ENCODE data around the gene ARID5A. TPM values are rescaled to one million over a fixed set of nuclear protein-coding genes. Genes with fewer than 3 reads are reported as not detected.

Gene ARID5A
- total RNA-seq, 1 donor from 2014 or later = 9.9 TPM

- Histone ChIP-seq H3K9ac (ENCODE audit: low read depth in 1 of 3, low read length in 3 of 3) (no peak overlapping the region), H3K27ac (ENCODE audit: low read depth, low read length) (no peak overlapping the region), H3K36me3 (ENCODE audit: control insufficient read depth in 3 of 3, insufficient read depth in 3 of 3, low read length in 3 of 3) (peaks cover 22 to 41% (median 34%) of the 10 kb centered on the region in 3 donors), H3K9me3 (ENCODE audit: control insufficient read depth in 3 of 3, low read length in 3 of 3) (no peaks in the 10 kb centered on the region), H3K27me3 (ENCODE audit: control insufficient read depth in 3 of 3, insufficient read depth in 3 of 3, low read length in 3 of 3) (no peaks in the 10 kb centered on the region), H3K4me1 (ENCODE audit: control insufficient read depth in 3 of 3, insufficient read depth in 3 of 3, low read length in 3 of 3) (peaks cover 1 to 17% (median 10%) of the 10 kb centered on the region in 3 donors), H3K4me3 (ENCODE audit: low read length in 3 of 3) (no peak overlapping the region)
Measured at GRCh38 chr2:96591494-96591893, 54.9 kb downstream of the ARID5A start.

- Histone ChIP-seq H3K4me3 (ENCODE audit: low read length in 3 of 3) (no peak overlapping the region), H3K4me1 (ENCODE audit: control insufficient read depth in 3 of 3, insufficient read depth in 3 of 3, low read length in 3 of 3) (peaks cover 15 to 20% (median 19%) of the 10 kb centered on the region in 3 donors), H3K27me3 (ENCODE audit: control insufficient read depth in 3 of 3, insufficient read depth in 3 of 3, low read length in 3 of 3) (no peaks in the 10 kb centered on the region), H3K9ac (ENCODE audit: low read depth in 1 of 3, low read length in 3 of 3) (no peak overlapping the region), H3K36me3 (ENCODE audit: control insufficient read depth in 3 of 3, insufficient read depth in 3 of 3, low read length in 3 of 3) (peaks cover 29 to 45% (median 44%) of the 10 kb centered on the region in 3 donors), H3K27ac (ENCODE audit: low read depth, low read length) (no peak overlapping the region), H3K9me3 (ENCODE audit: control insufficient read depth in 3 of 3, low read length in 3 of 3) (no peaks in the 10 kb centered on the region)
Measured at GRCh38 chr2:96594282-96594681, 57.7 kb downstream of the ARID5A start.

GRCh38 chr2:96594691-96595152, 58.2 kb downstream of the ARID5A start:
- H3K27ac ChIP-seq (ENCODE audit: low read depth, low read length) = no peak overlapping the region
- H3K27me3 ChIP-seq (ENCODE audit: control insufficient read depth in 3 of 3, insufficient read depth in 3 of 3, low read length in 3 of 3) = no peaks in the 10 kb centered on the region
- H3K36me3 ChIP-seq (ENCODE audit: control insufficient read depth in 3 of 3, insufficient read depth in 3 of 3, low read length in 3 of 3) = peaks cover 29 to 45% (median 41%) of the 10 kb centered on the region in 3 donors
- no peak overlapping the region for H3K9ac ChIP-seq (ENCODE audit: low read depth in 1 of 3, low read length in 3 of 3)
- H3K4me1 ChIP-seq (ENCODE audit: control insufficient read depth in 3 of 3, insufficient read depth in 3 of 3, low read length in 3 of 3) = peaks cover 15 to 20% (median 19%) of the 10 kb centered on the region in 3 donors
- no peak overlapping the region for H3K4me3 ChIP-seq (ENCODE audit: low read length in 3 of 3)
- no peaks in the 10 kb centered on the region for H3K9me3 ChIP-seq (ENCODE audit: control insufficient read depth in 3 of 3, low read length in 3 of 3)

GRCh38 chr2:96596596-96596995, 60.0 kb downstream of the ARID5A start:
- H3K9ac ChIP-seq (ENCODE audit: low read depth in 1 of 3, low read length in 3 of 3) = no peak overlapping the region
- H3K27me3 ChIP-seq (ENCODE audit: control insufficient read depth in 3 of 3, insufficient read depth in 3 of 3, low read length in 3 of 3) = no peaks in the 10 kb centered on the region
- no peak overlapping the region for H3K27ac ChIP-seq (ENCODE audit: low read depth, low read length)
- no peaks in the 10 kb centered on the region for H3K9me3 ChIP-seq (ENCODE audit: control insufficient read depth in 3 of 3, low read length in 3 of 3)
- peaks cover 17 to 21% (median 17%) of the 10 kb centered on the region in 3 donors for H3K4me1 ChIP-seq (ENCODE audit: control insufficient read depth in 3 of 3, insufficient read depth in 3 of 3, low read length in 3 of 3)
- H3K4me3 ChIP-seq (ENCODE audit: low read length in 3 of 3) = no peak overlapping the region
- peaks cover 39 to 56% (median 50%) of the 10 kb centered on the region in 3 donors for H3K36me3 ChIP-seq (ENCODE audit: control insufficient read depth in 3 of 3, insufficient read depth in 3 of 3, low read length in 3 of 3)

GRCh38 chr2:96599941-96600340, 63.4 kb downstream of the ARID5A start:
- H3K36me3 ChIP-seq (ENCODE audit: control insufficient read depth in 3 of 3, insufficient read depth in 3 of 3, low read length in 3 of 3) = peaks cover 50 to 59% (median 54%) of the 10 kb centered on the region in 3 donors
- no peak overlapping the region for H3K4me3 ChIP-seq (ENCODE audit: low read length in 3 of 3)
- no peaks in the 10 kb centered on the region for H3K27me3 ChIP-seq (ENCODE audit: control insufficient read depth in 3 of 3, insufficient read depth in 3 of 3, low read length in 3 of 3)
- no peak overlapping the region for H3K9ac ChIP-seq (ENCODE audit: low read depth in 1 of 3, low read length in 3 of 3)
- no peaks in the 10 kb centered on the region for H3K9me3 ChIP-seq (ENCODE audit: control insufficient read depth in 3 of 3, low read length in 3 of 3)
- peak overlapping the region; percentile 59 for H3K27ac ChIP-seq (ENCODE audit: low read depth, low read length)
- H3K4me1 ChIP-seq (ENCODE audit: control insufficient read depth in 3 of 3, insufficient read depth in 3 of 3, low read length in 3 of 3) = peaks cover 19 to 29% (median 20%) of the 10 kb centered on the region in 3 donors

GRCh38 chr2:96601382-96602292, 65.1 kb downstream of the ARID5A start:
- H3K4me3 ChIP-seq (ENCODE audit: low read length in 3 of 3) = no peak overlapping the region
- H3K9me3 ChIP-seq (ENCODE audit: control insufficient read depth in 3 of 3, low read length in 3 of 3) = no peaks in the 10 kb centered on the region
- H3K4me1 ChIP-seq (ENCODE audit: control insufficient read depth in 3 of 3, insufficient read depth in 3 of 3, low read length in 3 of 3) = peaks cover 22 to 39% (median 31%) of the 10 kb centered on the region in 3 donors
- no peak overlapping the region for H3K27ac ChIP-seq (ENCODE audit: low read depth, low read length)
- no peaks in the 10 kb centered on the region for H3K27me3 ChIP-seq (ENCODE audit: control insufficient read depth in 3 of 3, insufficient read depth in 3 of 3, low read length in 3 of 3)
- H3K36me3 ChIP-seq (ENCODE audit: control insufficient read depth in 3 of 3, insufficient read depth in 3 of 3, low read length in 3 of 3) = peaks cover 58 to 66% (median 60%) of the 10 kb centered on the region in 3 donors
- H3K9ac ChIP-seq (ENCODE audit: low read depth in 1 of 3, low read length in 3 of 3) = no peak overlapping the region

Other genes starting within 250 kb of the ARID5A start
- 60.5 TPM for gene SNRNP200, start 231.2 kb upstream of the ARID5A start, total RNA-seq
- gene ITPRIPL1, start 211.4 kb upstream of the ARID5A start, total RNA-seq = 3.7 TPM
- gene NCAPH, start 201.0 kb upstream of the ARID5A start, total RNA-seq = 2.6 TPM
- gene NEURL3, start 31.4 kb upstream of the ARID5A start, total RNA-seq = not detected
- 23.5 TPM for gene KANSL3, start 101.6 kb downstream of the ARID5A start, total RNA-seq
- gene FER1L5, start 106.0 kb downstream of the ARID5A start, total RNA-seq = 0.52 TPM
- 37.1 TPM for gene LMAN2L, start 203.3 kb downstream of the ARID5A start, total RNA-seq
- 6.3 TPM for gene CNNM4, start 224.2 kb downstream of the ARID5A start, total RNA-seq